HepG2 (cell line): ENCODE measurements around the gene ASGR1. TPM values are rescaled to one million over a fixed set of nuclear protein-coding genes. Genes with fewer than 3 reads are reported as not detected.

Experiments
- FOXO1 ChIP-seq: sonication (generic); formaldehyde crosslinking; IDR thresholded peaks from 2 replicates; pipeline ENCODE4 v1.4.0; 2020; ENCODE audit warnings: missing genetic modification reagents
- GABPB1 ChIP-seq: IDR thresholded peaks from 2 replicates; pipeline ENCODE4 v1.6.1; 2016; ENCODE audit warnings: mild to moderate bottlenecking, missing genetic modification reagents, moderate library complexity, missing compliant biosample characterization
- MAZ ChIP-seq, 2 experiments: sonication (generic) in 1 of 2; formaldehyde crosslinking in 1 of 2; IDR thresholded peaks; 2 replicates each; pipeline versions ENCODE4 v1.5.0 to v1.6.1; 2012 to 2020; ENCODE audit warnings: low read depth in 2 of 2, mild to moderate bottlenecking in 2 of 2, borderline replicate concordance in 1 of 2, improper control_type of control experiment in 1 of 2, low read length in 1 of 2, missing genetic modification reagents in 1 of 2, moderate library complexity in 1 of 2
- MEIS2 ChIP-seq: sonication (generic); formaldehyde crosslinking; IDR thresholded peaks from 2 replicates; pipeline ENCODE4 v1.9.0; 2021; ENCODE audit warnings: mild to moderate bottlenecking, missing genetic modification reagents
- MXI1 ChIP-seq: IDR thresholded peaks from 3 replicates; pipeline ENCODE4 v1.6.1; 2012; ENCODE audit warnings: low read depth, low read length, inconsistent platforms, borderline replicate concordance
- NFIC ChIP-seq: IDR thresholded peaks from 2 replicates; pipeline ENCODE4 v1.6.1; 2012; ENCODE audit warnings: mild to moderate bottlenecking, low read length, inconsistent platforms
- NRL ChIP-seq: sonication (generic); formaldehyde crosslinking; IDR thresholded peaks from 2 replicates; pipeline ENCODE4 v1.5.0; 2020; ENCODE audit warnings: missing genetic modification reagents, mild to moderate bottlenecking, moderate library complexity, borderline replicate concordance
- RNF2 ChIP-seq: fragments of 450-650 bp; conservative IDR thresholded peaks from 2 replicates; pipeline ENCODE4 v1.6.1; 2016; ENCODE audit warnings: low read depth
- TOE1 ChIP-seq: sonication (generic); formaldehyde crosslinking; IDR thresholded peaks from 2 replicates; pipeline ENCODE4 v1.4.0; 2020; ENCODE audit warnings: mild to moderate bottlenecking, missing genetic modification reagents
- ZKSCAN1 ChIP-seq: fragments of 150-350 bp; IDR thresholded peaks from 2 replicates; pipeline ENCODE4 v1.6.1; 2014; ENCODE audit warnings: low read length
- ZKSCAN8 ChIP-seq: IDR thresholded peaks from 2 replicates; pipeline ENCODE4 v1.6.1; 2016; ENCODE audit warnings: borderline replicate concordance, missing genetic modification reagents, missing compliant biosample characterization
- ZNF205 ChIP-seq: IDR thresholded peaks from 2 replicates; pipeline ENCODE4 v1.6.1; 2018; ENCODE audit warnings: missing biosample characterization, missing genetic modification reagents
- ZNF644 ChIP-seq: IDR thresholded peaks from 2 replicates; pipeline ENCODE4 v1.6.1; 2016; ENCODE audit warnings: low read depth
- ZNF709 ChIP-seq: sonication (generic); formaldehyde crosslinking; IDR thresholded peaks from 2 replicates; pipeline ENCODE4 v1.5.0; 2020; ENCODE audit warnings: mild to moderate bottlenecking, missing genetic modification reagents
- polyA plus RNA-seq, 8 experiments: library from polyadenylated mRNA; depleted of rRNA in 3 of 8; stranded (reverse) in 7 of 8; unstranded in 1 of 8; fragments of >200 nt; fragmentation: Illumina TruSeq in 4 of 8; extraction: Trizol in 4 of 8; gene quantifications; 2 replicates each; pipeline versions ENCODE4 v1.2.1 to v1.2.3, GENCODE V29; 2011 to 2016; ENCODE audit warnings: low read depth in 4 of 8, missing spikeins in 1 of 8, mixed read lengths in 1 of 8; ENCODE audit not compliant: insufficient read depth in 1 of 8
- total RNA-seq, 5 experiments: library from RNA; depleted of rRNA; stranded (reverse); fragments of >200 nt; fragmentation: Illumina TruSeq; extraction: Trizol; gene quantifications; 2 replicates each; pipeline ENCODE4 v1.2.3, GENCODE V29; 2016; ENCODE audit warnings: low read depth in 1 of 5
- TF ChIP-seq, protein P1 (sequence below): sonication (generic); formaldehyde crosslinking; IDR thresholded peaks from 2 replicates; pipeline ENCODE4 v1.4.0; 2020; ENCODE audit warnings: mild to moderate bottlenecking, missing genetic modification reagents
- TF ChIP-seq, protein P2 (sequence below): sonication (generic); formaldehyde crosslinking; IDR thresholded peaks from 2 replicates; pipeline ENCODE4 v1.5.1; 2020; ENCODE audit warnings: mild to moderate bottlenecking, missing genetic modification reagents, borderline replicate concordance
- TF ChIP-seq, protein P3 (sequence below): sonication (generic); formaldehyde crosslinking; IDR thresholded peaks from 2 replicates; pipeline ENCODE4 v1.9.0; 2022; ENCODE audit warnings: missing genetic modification reagents, mild to moderate bottlenecking, borderline replicate concordance
- TF ChIP-seq, protein P4 (sequence below): sonication (generic); formaldehyde crosslinking; conservative IDR thresholded peaks from 2 replicates; pipeline ENCODE4 v1.4.0; 2020; ENCODE audit warnings: missing genetic modification reagents
- TF ChIP-seq, protein P5 (sequence below): IDR thresholded peaks from 2 replicates; pipeline ENCODE4 v1.6.1; 2018; ENCODE audit warnings: missing genetic modification reagents
- TF ChIP-seq, protein P6 (sequence below): sonication (generic); formaldehyde crosslinking; IDR thresholded peaks from 2 replicates; pipeline ENCODE4 v1.4.0; 2020; ENCODE audit warnings: mild to moderate bottlenecking, missing genetic modification reagents

ASGR1 gene
- total and polyA plus RNA-seq, 2 of the 13 experiments (the other 11 are each of a cell fraction or from before 2014, with no cell fraction given): 353 to 796 TPM

DNA sequence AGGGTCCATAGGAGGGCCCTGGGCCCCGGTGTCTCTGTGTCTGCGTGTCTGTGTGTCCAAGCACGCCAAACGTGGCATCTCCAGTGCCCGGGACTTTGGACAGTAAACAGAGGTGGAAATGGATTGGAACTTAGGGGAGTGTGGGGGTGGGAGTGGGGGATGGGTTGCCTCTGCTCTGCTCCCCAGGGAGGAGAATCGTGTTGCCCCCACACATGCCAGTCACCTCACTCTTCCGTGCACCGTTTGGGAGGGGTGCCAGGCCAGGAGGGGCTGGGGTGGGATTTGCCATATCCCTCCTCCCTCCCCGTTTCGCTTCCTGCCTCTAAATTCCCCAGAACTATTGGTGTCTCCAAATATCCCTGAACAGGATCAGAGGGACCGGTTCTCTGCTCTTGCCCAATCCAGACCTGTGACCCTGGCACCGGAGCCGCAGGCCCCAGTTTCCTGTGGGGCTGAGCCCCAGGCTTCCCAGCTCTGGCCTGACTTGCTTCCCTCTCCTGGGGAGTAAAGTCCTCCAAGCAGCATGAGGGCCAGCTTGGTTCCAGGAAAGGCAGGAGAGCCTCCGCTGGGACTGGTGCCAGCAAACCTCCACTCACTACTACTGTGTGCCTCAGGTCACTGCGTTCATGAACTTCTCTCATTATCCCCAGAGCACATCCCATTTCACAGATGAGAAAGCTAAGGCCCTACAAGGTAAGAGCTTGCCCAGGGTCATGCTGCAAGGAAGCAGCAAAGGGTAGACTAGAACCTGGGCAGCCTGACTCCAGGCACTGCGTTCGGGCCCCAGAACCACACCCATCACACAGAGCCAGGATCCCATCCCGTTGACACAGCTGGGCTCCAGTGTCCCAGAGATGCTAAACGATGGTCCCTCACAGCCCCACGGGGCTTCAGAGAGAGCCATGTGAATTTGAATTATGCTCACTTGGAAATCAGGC lies at the start of gene ASGR1 (continued):
- TF ChIP-seq, protein P1, sequence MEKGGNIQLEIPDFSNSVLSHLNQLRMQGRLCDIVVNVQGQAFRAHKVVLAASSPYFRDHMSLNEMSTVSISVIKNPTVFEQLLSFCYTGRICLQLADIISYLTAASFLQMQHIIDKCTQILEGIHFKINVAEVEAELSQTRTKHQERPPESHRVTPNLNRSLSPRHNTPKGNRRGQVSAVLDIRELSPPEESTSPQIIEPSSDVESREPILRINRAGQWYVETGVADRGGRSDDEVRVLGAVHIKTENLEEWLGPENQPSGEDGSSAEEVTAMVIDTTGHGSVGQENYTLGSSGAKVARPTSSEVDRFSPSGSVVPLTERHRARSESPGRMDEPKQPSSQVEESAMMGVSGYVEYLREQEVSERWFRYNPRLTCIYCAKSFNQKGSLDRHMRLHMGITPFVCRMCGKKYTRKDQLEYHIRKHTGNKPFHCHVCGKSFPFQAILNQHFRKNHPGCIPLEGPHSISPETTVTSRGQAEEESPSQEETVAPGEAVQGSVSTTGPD (CRISPR knock-in tag): peak; percentile 94
- TF ChIP-seq, protein P2, sequence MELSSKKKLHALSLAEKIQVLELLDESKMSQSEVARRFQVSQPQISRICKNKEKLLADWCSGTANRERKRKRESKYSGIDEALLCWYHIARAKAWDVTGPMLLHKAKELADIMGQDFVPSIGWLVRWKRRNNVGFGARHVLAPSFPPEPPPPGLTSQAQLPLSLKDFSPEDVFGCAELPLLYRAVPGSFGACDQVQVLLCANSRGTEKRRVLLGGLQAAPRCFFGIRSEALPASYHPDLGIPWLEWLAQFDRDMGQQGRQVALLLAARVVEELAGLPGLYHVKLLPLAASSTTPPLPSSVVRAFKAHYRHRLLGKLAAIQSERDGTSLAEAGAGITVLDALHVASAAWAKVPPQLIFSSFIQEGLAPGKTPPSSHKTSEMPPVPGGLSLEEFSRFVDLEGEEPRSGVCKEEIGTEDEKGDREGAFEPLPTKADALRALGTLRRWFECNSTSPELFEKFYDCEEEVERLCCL: no peak
- TF ChIP-seq NFIC: peak; percentile 91
- peak; percentile 61; the same call in 1 of the 2 replicates for TF ChIP-seq FOXO1
- TF ChIP-seq, protein P3, sequence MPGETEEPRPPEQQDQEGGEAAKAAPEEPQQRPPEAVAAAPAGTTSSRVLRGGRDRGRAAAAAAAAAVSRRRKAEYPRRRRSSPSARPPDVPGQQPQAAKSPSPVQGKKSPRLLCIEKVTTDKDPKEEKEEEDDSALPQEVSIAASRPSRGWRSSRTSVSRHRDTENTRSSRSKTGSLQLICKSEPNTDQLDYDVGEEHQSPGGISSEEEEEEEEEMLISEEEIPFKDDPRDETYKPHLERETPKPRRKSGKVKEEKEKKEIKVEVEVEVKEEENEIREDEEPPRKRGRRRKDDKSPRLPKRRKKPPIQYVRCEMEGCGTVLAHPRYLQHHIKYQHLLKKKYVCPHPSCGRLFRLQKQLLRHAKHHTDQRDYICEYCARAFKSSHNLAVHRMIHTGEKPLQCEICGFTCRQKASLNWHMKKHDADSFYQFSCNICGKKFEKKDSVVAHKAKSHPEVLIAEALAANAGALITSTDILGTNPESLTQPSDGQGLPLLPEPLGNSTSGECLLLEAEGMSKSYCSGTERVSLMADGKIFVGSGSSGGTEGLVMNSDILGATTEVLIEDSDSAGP (CRISPR knock-in tag): peak; percentile 85; the same call in 1 of the 2 replicates
- no peak for TF ChIP-seq ZNF709 (CRISPR knock-in tag)
- peak; percentile 72 for TF ChIP-seq MAZ (IDR thresholded peaks at IDR 0.05; ENCODE audit: borderline replicate concordance, low read depth, low read length)
- TF ChIP-seq MAZ (CRISPR knock-in tag; IDR thresholded peaks at IDR 0.05; ENCODE audit: low read depth): peak; percentile 91
- TF ChIP-seq, protein P4, sequence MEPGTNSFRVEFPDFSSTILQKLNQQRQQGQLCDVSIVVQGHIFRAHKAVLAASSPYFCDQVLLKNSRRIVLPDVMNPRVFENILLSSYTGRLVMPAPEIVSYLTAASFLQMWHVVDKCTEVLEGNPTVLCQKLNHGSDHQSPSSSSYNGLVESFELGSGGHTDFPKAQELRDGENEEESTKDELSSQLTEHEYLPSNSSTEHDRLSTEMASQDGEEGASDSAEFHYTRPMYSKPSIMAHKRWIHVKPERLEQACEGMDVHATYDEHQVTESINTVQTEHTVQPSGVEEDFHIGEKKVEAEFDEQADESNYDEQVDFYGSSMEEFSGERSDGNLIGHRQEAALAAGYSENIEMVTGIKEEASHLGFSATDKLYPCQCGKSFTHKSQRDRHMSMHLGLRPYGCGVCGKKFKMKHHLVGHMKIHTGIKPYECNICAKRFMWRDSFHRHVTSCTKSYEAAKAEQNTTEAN (CRISPR knock-in tag): peak; percentile 82
- TF ChIP-seq MXI1: peak; percentile 74; the same call in 2 of the 3 replicates
- TF ChIP-seq, protein P5, sequence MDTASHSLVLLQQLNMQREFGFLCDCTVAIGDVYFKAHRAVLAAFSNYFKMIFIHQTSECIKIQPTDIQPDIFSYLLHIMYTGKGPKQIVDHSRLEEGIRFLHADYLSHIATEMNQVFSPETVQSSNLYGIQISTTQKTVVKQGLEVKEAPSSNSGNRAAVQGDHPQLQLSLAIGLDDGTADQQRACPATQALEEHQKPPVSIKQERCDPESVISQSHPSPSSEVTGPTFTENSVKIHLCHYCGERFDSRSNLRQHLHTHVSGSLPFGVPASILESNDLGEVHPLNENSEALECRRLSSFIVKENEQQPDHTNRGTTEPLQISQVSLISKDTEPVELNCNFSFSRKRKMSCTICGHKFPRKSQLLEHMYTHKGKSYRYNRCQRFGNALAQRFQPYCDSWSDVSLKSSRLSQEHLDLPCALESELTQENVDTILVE (CRISPR knock-in tag): peak; percentile 76
- TF ChIP-seq, protein P6, sequence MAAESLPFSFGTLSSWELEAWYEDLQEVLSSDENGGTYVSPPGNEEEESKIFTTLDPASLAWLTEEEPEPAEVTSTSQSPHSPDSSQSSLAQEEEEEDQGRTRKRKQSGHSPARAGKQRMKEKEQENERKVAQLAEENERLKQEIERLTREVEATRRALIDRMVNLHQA (CRISPR knock-in tag): no peak
- no peak for TF ChIP-seq RNF2
- peak; percentile 53; the same call in 1 of the 2 replicates for TF ChIP-seq NRL (CRISPR knock-in tag)
- peak; percentile 80; the same call in 1 of the 2 replicates for TF ChIP-seq ZKSCAN8 (CRISPR knock-in tag)
- peak; percentile 49; the same call in 1 of the 2 replicates for TF ChIP-seq ZKSCAN1
- TF ChIP-seq MEIS2 (CRISPR knock-in tag): peak; percentile 53; the same call in 1 of the 2 replicates
- peak; percentile 69; the same call in 1 of the 2 replicates for TF ChIP-seq ZNF644 (CRISPR knock-in tag)
- no peak for TF ChIP-seq TOE1
- TF ChIP-seq ZNF205 (CRISPR knock-in tag): peak; percentile 79; the same call in 1 of the 2 replicates
- peak; percentile 78 for TF ChIP-seq GABPB1 (CRISPR knock-in tag)
